Measurements from ENCODE around the gene SLC35D1.

Gene SLC35D1

DNA sequence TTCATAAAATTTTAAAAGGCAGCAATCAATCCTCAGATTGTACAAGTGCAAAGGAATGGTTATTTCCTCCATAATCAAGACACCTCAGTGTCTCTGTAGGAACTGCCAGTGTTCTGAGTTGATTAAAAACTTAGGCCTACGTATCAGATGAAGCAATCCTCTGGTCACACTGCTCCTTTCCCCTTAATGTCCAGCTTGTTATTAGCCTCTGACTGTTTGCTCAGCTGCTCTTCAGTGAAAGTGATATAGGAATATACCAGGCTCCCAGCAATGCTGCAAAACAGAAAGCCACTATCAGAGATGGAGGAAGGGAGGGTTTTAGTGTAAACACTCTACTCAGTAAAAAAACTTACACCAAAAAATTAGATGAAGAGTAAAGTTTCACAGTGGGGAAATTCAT lies 49.8 kb downstream of the SLC35D1 start:
- TF ChIP-seq ARNTL (CRISPR knock-in tag; IDR thresholded peaks at IDR 0.05; ENCODE audit: borderline replicate concordance, low read depth) (no peak), BACH2 (CRISPR knock-in tag; IDR thresholded peaks at IDR 0.05; ENCODE audit: borderline replicate concordance) (no peak), TCF4 (CRISPR knock-in tag; IDR thresholded peaks at IDR 0.05; ENCODE audit: borderline replicate concordance) (no peak), ZC3H10 (CRISPR knock-in tag; IDR thresholded peaks at IDR 0.05) (no peak), ZFP3 (CRISPR knock-in tag; IDR thresholded peaks at IDR 0.05) (no peak), PATZ1 (CRISPR knock-in tag; IDR thresholded peaks at IDR 0.05; ENCODE audit: borderline replicate concordance) (no peak)
- no peak for ATAC-seq

DNA sequence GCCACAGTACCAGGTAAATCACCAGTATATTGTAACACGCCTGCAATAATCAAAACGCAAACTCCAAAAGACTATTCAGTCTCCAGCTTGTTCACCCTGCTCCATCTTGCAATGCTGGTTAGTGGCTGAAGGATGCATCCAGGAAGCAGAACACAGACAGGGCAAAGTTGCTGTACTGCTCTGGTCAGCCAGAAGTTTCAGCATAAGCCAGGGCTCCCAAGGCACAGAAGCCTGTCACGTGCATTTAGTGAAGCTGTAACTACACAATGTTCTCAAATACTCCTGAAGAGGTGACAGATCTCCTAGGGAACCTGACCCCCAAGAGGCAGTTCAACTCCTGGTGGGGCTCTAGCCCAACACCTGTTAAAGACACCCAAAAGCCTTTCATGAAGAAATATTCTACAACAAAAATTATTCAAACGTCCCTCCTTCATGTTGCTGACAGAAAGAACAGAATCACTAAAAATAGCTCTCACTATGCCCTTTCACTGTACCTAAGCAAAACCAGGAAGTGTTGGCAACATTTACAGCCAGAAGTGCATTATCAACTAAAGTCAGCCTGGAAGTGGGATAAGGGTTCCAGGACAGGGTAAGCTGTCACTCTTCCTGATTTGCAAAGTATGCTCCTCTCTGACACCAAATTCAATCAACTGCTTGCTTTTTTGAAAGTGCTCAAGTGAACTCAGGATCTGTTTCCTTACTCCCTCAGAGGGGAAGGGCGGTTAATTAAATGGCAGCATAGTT lies 52.1 kb downstream of the SLC35D1 start:
- no peak for ATAC-seq
- no peak for TF ChIP-seq ISL1 (CRISPR knock-in tag; IDR thresholded peaks at IDR 0.05)
- TF ChIP-seq ZFP30 (CRISPR knock-in tag; IDR thresholded peaks at IDR 0.05), result no peak
- no peak for TF ChIP-seq ZC3H10 (CRISPR knock-in tag; IDR thresholded peaks at IDR 0.05)
- TF ChIP-seq TSHZ2 (CRISPR knock-in tag; IDR thresholded peaks at IDR 0.05), result no peak
- no peak for TF ChIP-seq GLIS3 (CRISPR knock-in tag; IDR thresholded peaks at IDR 0.05)
- no peak for TF ChIP-seq RARB (CRISPR knock-in tag; IDR thresholded peaks at IDR 0.05)
- TF ChIP-seq BACH2 (CRISPR knock-in tag; IDR thresholded peaks at IDR 0.05; ENCODE audit: borderline replicate concordance), result no peak
- TF ChIP-seq, protein P1, sequence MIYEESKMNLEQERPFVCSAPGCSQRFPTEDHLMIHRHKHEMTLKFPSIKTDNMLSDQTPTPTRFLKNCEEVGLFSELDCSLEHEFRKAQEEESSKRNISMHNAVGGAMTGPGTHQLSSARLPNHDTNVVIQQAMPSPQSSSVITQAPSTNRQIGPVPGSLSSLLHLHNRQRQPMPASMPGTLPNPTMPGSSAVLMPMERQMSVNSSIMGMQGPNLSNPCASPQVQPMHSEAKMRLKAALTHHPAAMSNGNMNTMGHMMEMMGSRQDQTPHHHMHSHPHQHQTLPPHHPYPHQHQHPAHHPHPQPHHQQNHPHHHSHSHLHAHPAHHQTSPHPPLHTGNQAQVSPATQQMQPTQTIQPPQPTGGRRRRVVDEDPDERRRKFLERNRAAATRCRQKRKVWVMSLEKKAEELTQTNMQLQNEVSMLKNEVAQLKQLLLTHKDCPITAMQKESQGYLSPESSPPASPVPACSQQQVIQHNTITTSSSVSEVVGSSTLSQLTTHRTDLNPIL (CRISPR knock-in tag; IDR thresholded peaks at IDR 0.05; ENCODE audit: low read depth), result no peak
- TF ChIP-seq ZNF70 (CRISPR knock-in tag; IDR thresholded peaks at IDR 0.05), result no peak
- no peak for TF ChIP-seq ARNTL (CRISPR knock-in tag; IDR thresholded peaks at IDR 0.05; ENCODE audit: borderline replicate concordance, low read depth)
- TF ChIP-seq ZNF8 (CRISPR knock-in tag; IDR thresholded peaks at IDR 0.05), result no peak
- TF ChIP-seq POU6F1 (CRISPR knock-in tag; IDR thresholded peaks at IDR 0.05; ENCODE audit: borderline replicate concordance, low read depth), result no peak
- TF ChIP-seq PPARA (CRISPR knock-in tag; IDR thresholded peaks at IDR 0.05; ENCODE audit: borderline replicate concordance), result no peak
- TF ChIP-seq CSDC2 (CRISPR knock-in tag; IDR thresholded peaks at IDR 0.05), result no peak
- TF ChIP-seq TCF4 (CRISPR knock-in tag; IDR thresholded peaks at IDR 0.05; ENCODE audit: borderline replicate concordance), result no peak

DNA sequence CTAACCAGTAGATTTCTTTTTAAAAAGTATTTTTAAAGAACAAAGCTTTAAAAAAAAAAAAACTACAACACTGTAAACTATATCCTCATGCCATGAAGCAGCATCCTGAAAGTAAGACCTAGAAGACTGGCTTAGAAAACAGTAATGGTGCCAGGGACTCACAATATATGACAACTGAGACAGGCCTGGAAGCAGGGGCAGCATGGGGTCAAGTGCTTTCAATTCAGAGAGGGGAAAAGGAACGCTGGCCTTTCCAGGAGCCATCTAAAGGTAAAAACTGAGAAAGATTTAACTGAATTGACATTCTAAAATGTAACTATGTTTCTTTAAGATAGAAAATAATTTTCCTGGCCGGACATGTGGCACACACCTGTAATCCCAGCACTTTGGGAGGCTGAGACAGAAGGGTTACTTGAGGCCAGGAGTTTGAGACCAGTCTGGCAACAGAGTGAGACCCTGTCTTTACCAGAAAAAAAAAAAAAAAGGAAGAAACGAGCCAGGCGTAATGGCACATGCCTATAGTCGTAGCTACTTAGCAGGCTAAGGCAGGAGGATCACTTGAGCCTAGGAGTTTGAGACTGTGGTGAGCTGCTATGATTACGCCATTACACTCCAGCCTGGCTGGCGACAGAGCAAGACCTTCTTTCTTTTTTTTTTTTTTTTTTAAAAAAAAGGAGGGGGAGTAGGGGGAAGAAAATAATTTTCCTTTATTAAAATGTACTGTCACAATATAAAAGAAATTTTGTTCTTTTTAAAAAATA lies 54.1 kb downstream of the SLC35D1 start:
- no peak for ATAC-seq
- TF ChIP-seq SNAI2 (CRISPR knock-in tag; IDR thresholded peaks at IDR 0.05) (no peak), RARB (CRISPR knock-in tag; IDR thresholded peaks at IDR 0.05) (no peak), ISL1 (CRISPR knock-in tag; IDR thresholded peaks at IDR 0.05) (no peak), ZNF8 (CRISPR knock-in tag; IDR thresholded peaks at IDR 0.05) (no peak), BACH2 (CRISPR knock-in tag; IDR thresholded peaks at IDR 0.05; ENCODE audit: borderline replicate concordance) (no peak), ZFP30 (CRISPR knock-in tag; IDR thresholded peaks at IDR 0.05) (no peak), POU6F1 (CRISPR knock-in tag; IDR thresholded peaks at IDR 0.05; ENCODE audit: borderline replicate concordance, low read depth) (no peak), ARNTL (CRISPR knock-in tag; IDR thresholded peaks at IDR 0.05; ENCODE audit: borderline replicate concordance, low read depth) (no peak), ZNF70 (CRISPR knock-in tag; IDR thresholded peaks at IDR 0.05) (no peak), PPARA (CRISPR knock-in tag; IDR thresholded peaks at IDR 0.05; ENCODE audit: borderline replicate concordance) (no peak)

All from SK-N-SH treated with all-trans-retinoic acid at 6 μM for 48 hours (cell line).